Measurements from ENCODE around the gene CRTC3. TPM values are rescaled to one million over a fixed set of nuclear protein-coding genes. Genes with fewer than 3 reads are reported as not detected.

Gene CRTC3
- total RNA-seq, 2 donors from 2014 or later, result 26.4 to 32.5 TPM

DNA sequence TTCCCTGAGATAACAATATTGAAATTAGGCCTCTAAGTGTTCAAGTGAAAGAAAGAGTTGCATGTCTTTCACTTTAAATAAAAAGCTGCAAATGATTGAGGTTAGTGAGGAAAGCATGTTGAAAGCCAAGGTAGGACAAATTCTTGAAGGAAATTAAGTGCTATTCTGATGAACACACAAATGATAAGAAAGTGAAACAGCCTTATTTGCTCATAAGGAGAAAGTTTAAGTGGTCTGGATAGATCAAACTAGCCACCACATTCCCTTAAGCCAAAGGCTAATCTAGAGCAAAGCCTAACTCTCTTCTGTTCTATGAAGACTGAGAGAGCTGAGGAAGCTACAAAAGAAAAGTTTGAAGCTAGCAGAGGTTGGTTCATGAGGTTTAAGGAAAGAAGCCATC, 36.1 kb downstream of the CRTC3 start:
- no peak overlapping the region for H3K4me3 ChIP-seq
- H3K27ac ChIP-seq, result no peak overlapping the region
- H3K27me3 ChIP-seq, result no peaks in the 10 kb centered on the region
- DNase-seq (ENCODE audit: low spot score), result no peak
- H3K4me1 ChIP-seq, result peaks cover 0 to 54% of the 10 kb centered on the region in 2 donors
- H3K9me3 ChIP-seq, result no peaks in the 10 kb centered on the region
- no peaks in the 10 kb centered on the region for H3K36me3 ChIP-seq
- TF ChIP-seq, protein P1, sequence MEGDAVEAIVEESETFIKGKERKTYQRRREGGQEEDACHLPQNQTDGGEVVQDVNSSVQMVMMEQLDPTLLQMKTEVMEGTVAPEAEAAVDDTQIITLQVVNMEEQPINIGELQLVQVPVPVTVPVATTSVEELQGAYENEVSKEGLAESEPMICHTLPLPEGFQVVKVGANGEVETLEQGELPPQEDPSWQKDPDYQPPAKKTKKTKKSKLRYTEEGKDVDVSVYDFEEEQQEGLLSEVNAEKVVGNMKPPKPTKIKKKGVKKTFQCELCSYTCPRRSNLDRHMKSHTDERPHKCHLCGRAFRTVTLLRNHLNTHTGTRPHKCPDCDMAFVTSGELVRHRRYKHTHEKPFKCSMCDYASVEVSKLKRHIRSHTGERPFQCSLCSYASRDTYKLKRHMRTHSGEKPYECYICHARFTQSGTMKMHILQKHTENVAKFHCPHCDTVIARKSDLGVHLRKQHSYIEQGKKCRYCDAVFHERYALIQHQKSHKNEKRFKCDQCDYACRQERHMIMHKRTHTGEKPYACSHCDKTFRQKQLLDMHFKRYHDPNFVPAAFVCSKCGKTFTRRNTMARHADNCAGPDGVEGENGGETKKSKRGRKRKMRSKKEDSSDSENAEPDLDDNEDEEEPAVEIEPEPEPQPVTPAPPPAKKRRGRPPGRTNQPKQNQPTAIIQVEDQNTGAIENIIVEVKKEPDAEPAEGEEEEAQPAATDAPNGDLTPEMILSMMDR (IDR thresholded peaks at IDR 0.05), result no peak

DNA sequence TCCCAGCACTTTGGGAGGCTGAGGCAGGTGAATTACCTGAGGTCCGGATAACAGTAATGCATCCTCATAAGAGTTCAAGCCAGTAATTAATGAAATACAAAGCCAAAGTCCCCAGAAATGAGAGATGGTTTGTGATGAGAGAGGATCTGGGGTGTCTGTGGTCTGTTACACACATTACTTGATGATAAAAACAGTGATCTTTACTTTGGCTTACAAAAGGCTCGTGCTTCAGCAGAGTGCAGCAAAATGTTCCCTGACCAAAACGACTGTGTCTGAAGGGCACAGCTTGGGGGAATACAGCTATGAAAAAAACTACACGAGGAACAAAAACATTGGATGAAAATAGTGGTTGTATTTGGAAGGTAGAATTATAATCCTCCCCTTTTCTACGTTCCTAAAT, 40.9 kb downstream of the CRTC3 start:
- Histone ChIP-seq H3K9me3 (no peaks in the 10 kb centered on the region), H3K27ac (peak overlapping the region; percentile 52 to 65), H3K4me1 (peaks cover 0 to 24% of the 10 kb centered on the region in 2 donors), H3K27me3 (no peaks in the 10 kb centered on the region), H3K36me3 (no peaks in the 10 kb centered on the region), H3K4me3 (no peak overlapping the region)
- DNase-seq (ENCODE audit: low spot score), result no peak
- TF ChIP-seq, protein P1 (IDR thresholded peaks at IDR 0.05), result no peak

- Histone ChIP-seq H3K27me3 (no peaks in the 10 kb centered on the region), H3K36me3 (no peaks in the 10 kb centered on the region), H3K4me1 (peaks cover 0 to 20% of the 10 kb centered on the region in 2 donors), H3K9me3 (no peaks in the 10 kb centered on the region), H3K27ac (peak overlapping the region; percentile 52 to 65), H3K4me3 (no peak overlapping the region)
- TF ChIP-seq, protein P1 (IDR thresholded peaks at IDR 0.05), result no peak
- DNase-seq (ENCODE audit: low spot score), result peak; percentile 86
Observed at GRCh38 chr15:90571063-90571541, 41.4 kb downstream of the CRTC3 start.

- DNase-seq (ENCODE audit: low spot score), result no peak
- Histone ChIP-seq H3K9me3 (no peaks in the 10 kb centered on the region), H3K27ac (no peak overlapping the region), H3K4me1 (peaks cover 0 to 18% of the 10 kb centered on the region in 2 donors), H3K27me3 (no peaks in the 10 kb centered on the region), H3K36me3 (no peaks in the 10 kb centered on the region), H3K4me3 (no peak overlapping the region)
- TF ChIP-seq, protein P1 (IDR thresholded peaks at IDR 0.05), result no peak
Observed at GRCh38 chr15:90572893-90573292, 43.2 kb downstream of the CRTC3 start.

DNA sequence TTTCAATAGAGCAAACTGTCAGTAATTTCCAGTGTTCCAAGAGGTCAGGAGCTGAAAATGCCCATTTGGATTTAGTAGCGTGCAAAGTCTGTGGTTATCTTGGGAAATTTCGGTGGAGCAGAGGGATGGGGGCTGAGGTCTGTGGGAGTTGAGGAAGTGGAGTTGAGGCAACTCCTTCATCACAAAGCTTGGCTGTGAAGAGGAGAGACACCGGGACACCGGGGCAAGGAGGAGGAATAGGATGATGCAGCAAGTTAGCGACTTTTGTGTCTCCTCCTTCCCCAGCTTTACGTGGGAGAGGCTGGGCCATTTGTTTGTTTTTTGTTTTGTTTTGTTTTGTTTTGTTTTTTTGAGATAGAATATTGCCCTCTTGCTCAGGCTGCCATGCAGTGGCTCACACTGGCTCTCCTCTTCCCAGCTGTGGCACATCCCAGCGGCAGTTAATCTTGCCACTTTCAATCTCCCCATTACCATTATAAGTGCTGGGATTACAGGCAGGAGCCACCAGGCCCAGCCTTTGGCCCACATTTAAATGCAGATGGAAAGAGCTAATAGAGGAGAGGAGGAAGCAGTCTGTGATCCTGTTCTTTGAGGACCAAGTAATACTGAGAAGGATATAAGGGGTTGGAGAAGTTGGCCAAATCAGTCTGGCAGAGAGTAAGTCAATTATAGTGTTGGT, 47.1 kb downstream of the CRTC3 start:
- peaks cover 0 to 23% of the 10 kb centered on the region in 2 donors for H3K4me1 ChIP-seq

More for the DNA sequence above, 47.1 kb downstream of the CRTC3 start:
- H3K4me3 ChIP-seq, result no peak overlapping the region
- no peaks in the 10 kb centered on the region for H3K27me3 ChIP-seq
- TF ChIP-seq, protein P1 (IDR thresholded peaks at IDR 0.05), result no peak
- no peaks in the 10 kb centered on the region for H3K36me3 ChIP-seq
- DNase-seq (ENCODE audit: low spot score), result no peak
- H3K9me3 ChIP-seq, result no peaks in the 10 kb centered on the region
- no peak overlapping the region for H3K27ac ChIP-seq

All from right atrium auricular region (tissue), 2 donors.